Brain pericyte (primary cell): ENCODE data around the gene PRELID2.

Experiments used
- DNase-seq: peaks from one replicate; pipeline ENCODE4 v3.0.0-alpha.2; 2012; ENCODE audit warnings: low read depth, low spot score

Gene PRELID2

DNA sequence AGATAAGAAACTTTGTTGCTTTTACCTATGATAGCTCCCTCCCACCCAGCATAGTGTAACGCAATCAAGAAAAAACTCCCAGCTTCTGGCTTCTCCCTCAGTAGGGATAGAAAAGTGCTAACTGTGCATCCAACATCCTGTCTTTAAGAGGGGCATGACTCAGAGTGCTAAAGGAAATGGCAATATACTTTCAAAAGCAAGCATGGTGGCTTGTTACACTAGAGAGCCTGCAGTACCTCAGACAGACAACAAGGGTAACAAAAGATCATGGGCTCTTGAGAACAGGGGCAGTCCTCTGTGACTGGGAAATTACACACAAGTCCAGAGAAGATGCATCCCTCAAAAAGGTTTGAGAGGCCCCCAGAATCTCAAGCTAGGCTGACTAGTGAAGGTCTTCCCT lies 37.8 kb downstream of the PRELID2 start:
- DNase-seq, result no peak

DNA sequence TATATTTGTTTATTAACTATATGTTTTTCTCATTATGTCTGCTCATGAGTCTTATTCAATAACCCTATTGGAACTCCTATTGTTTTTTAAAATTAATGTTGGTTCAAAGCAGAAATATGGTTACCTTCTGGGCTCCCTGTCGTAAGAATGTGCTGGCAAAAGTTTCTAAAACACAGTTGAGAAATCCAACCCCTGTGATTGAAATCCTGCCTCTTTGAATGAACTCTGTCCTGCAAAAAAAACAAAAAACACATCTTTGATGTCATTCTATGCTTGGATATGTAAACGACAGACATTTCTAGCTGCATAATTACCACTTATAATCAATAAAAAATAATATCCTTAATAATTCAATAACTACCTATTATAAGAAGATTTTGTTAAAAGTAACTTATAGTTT lies 38.8 kb downstream of the PRELID2 start:
- no peak for DNase-seq

DNA sequence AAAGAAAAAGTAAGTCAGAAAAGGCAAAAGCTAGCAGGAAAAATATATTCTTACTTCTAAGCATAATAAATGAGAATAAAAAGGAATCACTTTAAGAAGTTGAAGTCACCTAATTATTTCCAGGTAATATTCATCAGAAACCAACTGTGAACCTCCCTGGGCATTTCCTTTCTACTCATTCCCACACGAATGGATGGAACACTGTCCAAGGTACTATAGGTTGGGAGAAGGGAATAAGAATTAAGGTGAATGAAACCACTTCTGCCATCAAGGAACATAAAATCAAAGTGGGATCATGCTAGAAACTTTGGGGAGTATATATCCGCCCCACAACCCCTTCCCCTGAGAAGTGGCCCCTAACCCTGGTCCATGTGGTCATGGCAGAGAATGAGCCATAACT lies 41.6 kb downstream of the PRELID2 start:
- DNase-seq, result no peak

DNA sequence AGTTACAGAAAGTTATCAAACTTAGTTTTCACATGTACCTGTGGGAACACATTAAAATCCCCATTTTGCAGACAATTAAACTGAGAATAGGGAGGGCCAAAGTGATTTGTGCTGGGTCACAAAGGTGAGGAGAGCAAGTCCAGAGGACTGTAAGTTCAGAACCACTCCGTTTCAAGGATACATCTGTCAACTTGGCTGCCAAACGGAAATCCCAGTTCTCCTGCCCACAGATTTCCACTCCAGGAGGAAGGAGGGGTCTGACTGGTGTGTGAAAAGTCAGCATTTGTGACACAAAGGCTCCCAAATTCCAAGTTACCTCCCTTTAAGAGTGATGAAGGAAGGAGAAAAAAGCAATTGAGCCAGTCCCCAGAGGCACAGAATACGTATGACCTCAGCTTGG lies 42.3 kb downstream of the PRELID2 start:
- DNase-seq, result no peak

DNA sequence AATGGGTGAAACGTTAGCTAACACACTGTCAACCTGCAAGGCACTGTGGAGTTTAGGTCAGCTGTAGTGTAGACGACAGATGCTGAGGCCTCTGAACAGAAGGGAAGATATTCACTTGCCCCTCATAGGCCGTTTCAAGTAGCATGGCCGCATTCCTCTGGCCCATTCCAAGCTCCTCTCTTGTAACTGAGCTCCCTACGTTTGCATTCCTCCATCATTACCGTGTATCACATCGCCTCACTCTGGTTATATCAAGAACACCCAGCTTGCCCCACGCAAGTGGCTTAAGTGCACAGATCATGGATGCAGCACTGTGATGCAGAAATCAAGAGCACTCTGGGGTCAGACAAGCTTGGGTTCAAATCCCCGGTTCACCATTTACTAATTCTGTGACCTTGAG lies 43.3 kb downstream of the PRELID2 start:
- DNase-seq, result no peak

DNA sequence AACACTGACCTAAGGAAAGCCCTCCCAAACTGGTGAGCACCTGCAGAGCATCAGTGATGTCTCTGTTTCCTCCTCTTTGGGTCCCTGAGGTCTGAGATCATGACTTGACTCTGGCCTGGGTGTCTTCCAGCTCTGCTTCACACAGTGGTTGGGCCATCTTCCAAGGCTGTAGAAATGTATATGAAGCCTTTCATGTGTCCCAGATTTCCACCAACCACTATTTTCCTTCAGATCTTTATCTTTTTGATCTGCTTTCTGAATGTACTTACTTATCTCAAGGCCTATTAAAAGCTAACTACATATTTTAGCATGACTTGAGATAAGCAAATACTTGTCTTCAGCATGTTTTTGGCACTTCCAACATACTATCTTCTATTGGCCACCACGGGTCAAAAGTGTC lies 47.1 kb downstream of the PRELID2 start:
- DNase-seq, result no peak

DNA sequence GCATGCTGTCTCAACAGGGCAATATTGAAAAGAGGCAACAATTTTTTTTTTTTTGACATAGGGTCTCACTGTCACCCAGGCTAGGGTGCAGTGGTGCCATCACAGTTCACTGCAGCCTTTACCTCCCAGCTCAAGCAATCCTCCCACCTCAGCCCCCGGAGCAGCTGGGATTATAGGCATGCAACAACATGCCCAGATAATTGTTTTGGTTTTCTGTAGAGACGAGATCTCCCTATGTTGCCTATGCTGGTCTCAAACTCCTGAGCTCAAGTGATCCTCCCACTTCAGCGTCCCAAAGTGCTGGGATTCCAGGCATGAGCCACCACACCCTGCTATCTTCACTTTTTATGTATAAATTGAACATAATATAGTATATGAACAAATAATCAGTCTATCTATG lies 47.6 kb downstream of the PRELID2 start:
- DNase-seq, result no peak

DNA sequence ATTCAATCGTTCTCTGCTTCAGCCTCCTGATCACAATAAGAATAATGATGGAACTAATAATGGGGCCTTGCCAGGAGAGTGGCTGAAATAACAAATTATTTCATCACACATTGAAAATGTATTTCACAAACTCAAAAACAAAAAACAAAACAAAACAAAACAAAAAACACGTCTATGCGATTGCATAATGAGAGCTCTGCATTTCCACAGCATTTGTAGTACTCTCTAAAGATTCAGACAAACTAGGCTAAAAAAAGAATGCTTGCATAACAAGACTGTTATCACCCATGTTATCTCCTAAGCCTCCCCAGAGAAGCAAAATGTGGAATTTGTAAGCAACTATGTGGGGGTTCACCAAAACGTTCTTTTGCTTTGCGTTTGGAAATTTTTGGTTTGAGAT lies 48.1 kb downstream of the PRELID2 start:
- no peak for DNase-seq

DNA sequence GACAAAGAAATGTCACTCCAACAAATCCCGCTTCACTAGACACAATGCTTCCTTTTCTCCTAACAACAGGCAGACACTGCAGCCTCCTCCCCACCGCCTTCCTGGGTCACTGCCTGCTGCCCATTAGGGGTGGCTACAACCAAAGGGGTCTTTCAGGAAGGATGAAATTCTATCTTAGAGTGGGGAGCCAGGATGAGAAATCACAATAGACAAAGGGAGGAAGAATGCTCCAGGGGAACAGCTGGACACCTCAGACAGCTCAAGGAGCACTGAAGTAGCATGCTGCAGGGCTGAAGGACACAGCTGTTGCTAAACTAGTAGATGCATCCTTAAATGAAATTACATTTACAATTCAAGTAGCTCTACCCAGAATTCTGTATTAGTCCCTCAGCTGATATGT lies 54.2 kb downstream of the PRELID2 start:
- DNase-seq, result no peak

DNA sequence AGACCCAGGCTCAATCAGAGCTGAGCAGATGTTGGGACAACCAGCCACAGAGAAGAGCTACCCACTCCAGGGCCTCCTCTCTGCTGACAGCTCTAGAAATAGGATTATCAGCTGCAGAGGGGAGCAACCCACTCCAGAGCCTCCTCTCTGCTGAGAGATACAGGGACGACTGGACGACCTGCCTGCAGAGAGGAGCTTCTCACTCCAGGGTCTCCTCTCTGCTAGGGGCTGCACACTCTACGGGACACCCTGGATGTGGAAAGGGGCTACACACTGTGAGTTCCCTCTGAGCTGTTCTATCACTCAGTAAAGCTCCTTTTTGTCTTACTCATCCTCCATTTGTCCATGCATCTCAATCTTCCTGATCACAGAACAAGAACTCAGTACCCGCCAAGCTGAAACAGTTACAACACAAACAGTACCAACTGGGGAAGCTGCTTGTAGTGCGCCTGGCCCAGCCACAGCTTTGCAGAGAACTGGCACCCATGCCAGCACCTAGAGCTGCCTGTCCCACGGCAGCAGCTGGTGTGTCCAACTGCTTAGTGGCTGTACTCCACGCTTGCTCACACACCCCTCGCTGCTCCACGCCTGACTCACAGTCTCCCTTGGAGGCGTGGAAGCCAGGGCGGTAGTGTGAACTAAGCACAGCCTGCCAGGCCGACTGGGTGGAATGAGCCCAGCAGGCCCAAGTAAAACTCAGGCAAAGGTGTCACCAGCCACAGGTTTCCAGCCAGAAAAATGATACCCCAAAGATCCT lies 56.8 kb downstream of the PRELID2 start:
- no peak for DNase-seq

DNA sequence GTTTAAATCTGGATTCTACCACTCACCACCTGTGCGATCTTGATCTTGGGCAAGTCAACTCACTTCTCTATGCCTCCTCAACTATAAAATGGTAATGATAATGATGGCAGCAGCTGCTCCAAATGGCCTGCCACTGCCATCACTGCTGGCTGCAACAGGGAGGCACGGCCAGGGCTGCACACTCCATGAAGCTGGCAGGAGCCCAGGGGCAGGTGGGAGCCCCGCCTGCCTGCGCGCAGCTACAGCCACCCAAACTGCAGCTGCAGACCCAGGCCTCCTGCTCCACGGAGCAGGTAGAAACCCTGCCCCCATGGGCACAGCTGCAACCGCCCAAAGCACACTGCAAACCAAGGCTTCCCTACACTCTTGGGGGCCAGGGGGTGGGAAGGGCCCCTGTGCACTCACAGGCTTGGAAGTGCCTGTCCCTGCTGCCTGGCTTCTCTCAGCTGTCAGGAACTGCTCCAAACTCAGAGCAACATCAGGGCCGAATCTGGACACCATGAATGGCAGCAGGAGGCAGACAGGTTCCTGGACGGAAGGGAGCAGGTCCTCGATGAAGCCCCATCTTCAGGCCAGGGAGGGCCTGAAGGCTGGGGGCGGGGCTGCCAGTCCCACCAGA lies 57.6 kb downstream of the PRELID2 start:
- DNase-seq, result no peak

DNA sequence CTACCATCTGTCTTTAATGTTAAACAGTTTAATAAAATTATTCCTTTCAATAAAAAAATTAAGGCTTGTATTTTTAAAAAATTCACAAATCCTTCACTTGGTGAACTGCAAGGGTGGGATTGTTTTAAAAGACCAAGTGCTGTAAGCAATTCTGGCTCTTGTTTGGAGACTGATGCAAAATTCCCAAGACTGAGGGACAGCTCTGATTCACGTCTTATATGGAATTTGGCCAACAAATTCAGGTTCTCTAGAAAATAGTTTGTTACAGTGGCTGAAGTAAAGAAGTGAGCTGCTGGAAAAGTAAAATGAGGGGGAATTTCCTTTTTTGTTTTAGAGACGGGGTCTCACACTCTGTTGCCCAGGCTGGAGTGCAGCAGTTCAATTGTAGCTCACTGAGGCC lies 58.3 kb downstream of the PRELID2 start:
- DNase-seq, result no peak

DNA sequence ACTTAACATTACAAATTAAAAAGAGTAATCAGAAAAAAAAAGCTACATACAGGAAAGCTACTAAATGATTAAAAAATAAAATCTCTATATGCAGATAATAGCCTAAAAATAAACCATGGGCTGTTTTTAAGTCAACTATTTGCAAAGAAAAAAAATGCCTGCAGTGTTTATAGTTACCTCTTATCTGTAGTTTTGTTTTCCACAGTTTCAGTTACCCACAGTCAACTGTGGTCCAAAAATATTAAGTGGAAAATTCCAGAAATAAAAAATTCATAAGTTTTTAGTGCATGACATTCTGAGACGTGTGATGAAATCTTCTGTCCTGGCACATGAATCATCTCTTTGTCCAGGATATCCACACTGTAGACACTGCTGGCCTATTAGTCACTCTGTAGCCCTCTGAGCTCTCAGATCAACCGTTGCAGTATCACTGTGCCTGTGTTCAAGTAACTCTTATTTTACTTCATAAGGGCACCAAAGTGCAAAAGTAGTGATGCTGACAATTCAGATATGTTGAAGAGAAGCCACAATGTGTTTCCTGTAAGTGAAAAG lies 59.2 kb downstream of the PRELID2 start:
- DNase-seq, result peak; percentile 33

DNA sequence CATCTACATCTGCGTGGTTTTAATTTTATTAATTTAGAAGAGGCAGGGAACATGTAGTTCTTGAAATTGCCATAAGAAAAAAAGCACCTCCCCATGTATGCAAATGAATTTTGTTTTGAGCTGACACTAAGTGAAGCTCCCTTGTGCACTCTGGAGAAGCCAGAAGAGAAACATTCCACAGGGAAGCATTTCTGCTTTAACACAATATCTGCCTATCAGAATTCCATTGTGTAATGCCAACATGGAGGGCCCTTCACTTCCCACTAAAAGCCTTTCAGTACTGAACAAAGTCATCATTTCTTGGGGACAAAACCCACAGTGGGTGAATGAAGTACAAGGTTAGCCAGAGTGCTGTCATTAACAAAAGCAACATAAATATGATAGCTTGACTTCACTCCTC lies 59.7 kb downstream of the PRELID2 start:
- DNase-seq, result no peak

DNA sequence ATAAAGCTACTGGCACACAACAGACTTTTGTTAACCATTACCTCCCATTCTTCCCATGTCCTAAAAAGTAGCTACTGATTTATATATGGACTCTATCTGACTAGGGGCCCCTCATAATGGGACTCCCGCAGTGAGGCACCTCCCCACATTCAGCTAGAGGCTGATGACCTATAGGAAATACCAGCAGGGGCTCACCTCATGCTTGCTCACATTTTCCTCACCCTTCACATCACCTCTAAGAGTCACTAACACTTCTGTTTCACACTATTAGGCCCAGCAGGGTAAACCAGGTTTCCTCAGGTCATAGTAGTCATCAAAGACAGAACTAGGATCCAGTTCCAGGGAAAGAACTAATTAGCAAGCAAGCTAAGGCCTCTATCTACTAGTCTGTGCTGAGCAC lies 60.7 kb downstream of the PRELID2 start:
- no peak for DNase-seq

DNA sequence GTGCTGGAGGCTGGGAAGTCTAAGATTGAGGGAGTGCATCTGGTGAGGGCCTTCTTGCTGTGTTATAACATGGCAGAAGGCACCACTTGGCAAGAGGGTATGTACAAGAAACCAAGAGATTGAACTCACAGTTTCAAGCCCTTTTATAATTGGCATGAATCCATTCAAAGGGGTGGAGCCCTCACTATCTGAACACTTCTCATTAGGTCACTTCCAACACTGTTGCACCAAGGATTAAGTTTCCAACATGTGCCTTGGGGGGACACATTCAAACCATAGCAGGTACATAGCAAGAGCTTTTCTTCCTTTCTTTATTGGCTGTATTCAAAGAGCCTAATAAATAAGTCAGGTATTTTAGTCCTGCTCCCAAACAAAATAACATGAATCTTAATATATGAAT lies 62.7 kb downstream of the PRELID2 start:
- no peak for DNase-seq

DNA sequence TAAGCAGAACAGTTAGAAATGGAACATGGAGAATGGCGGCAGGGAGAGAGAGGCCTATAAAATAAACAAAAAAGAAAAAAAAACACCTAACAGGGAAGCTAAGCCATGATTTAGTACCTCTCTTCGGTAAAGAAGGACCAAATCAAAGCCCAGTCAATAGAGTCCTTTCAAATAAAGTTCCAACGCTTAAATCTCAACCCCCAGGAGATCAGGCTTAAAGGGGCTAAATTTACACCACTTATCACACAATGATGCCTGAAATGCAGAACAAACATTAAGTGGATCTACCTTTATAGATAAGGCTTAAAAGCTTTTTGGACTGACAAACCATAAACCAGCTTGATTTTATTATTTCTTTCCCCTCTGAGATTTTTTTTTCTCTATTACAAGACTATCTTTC lies 66.3 kb downstream of the PRELID2 start:
- DNase-seq, result no peak

DNA sequence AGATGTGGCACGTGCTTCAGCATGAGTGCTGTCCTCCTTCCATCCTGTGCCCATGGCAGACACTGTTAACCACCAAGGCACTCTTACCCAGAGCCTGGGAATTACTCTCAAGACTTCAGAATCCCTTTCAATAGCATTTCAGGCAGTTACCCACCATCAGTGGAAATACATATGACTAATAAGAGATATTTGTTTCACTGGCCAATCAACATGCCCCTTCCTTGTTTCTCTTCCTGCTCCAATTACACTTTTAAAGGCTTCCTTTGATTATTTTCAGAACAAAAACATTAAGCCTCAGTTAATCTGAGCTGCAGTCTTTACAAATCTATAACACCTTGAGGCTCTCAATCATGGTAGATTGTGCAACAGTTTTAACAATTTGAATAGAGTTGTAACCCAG lies 70.8 kb downstream of the PRELID2 start:
- DNase-seq, result no peak

DNA sequence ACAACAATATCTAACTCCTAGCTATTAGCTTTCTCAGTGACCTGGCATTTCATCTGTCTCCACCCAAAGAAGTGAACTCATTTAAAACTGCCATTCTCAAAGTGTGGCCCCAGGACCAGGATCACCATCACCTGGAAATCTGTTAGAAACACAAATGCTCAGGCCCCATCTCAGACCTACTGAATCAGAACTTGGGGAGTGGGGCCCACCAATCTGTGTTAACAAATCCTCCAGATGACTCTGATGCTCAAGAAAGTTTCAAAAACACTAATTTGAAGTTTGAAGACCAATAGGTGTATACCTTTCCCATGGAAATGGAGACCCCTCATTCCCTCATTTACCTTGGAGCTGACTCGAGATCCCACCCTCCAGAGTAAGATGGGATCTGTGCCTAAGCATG lies 72.3 kb downstream of the PRELID2 start:
- DNase-seq, result no peak

DNA sequence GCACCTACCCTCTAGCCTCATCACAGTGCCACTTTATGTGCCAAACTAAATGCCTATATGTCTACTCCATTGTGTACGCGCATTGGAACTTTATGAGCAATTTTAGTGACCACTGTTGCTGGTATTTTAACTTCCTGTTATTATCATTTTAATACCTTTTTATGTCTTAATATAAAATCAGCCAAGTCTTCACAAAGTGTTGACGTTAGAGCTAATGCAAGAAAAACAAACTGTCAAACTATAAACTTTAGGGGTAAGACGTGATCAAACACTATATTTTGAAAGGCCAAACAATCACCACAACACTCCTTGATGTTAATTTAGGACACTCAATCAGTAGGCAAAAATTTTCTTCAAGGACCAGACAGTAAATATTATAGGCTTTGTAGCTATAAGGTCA lies 73.9 kb downstream of the PRELID2 start:
- DNase-seq, result no peak

DNA sequence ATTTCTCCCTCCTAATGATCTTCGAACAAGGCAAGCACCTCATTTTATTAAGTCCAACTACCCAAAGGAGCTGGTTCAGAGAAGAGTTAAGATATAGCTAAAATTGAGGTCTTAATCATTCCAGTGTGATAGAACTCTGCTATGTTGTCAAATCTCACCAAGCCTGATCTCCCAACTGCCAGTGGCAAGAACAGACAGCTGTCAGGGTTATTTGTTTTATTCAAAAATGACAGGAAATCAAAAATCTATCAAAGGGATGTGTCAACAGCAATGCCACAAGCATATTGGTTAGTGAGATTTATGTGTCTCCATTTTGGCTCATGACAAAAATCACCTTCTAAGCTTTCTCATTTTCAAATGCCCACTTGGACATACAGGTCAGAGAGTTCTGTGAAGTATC lies 74.5 kb downstream of the PRELID2 start:
- no peak for DNase-seq

DNA sequence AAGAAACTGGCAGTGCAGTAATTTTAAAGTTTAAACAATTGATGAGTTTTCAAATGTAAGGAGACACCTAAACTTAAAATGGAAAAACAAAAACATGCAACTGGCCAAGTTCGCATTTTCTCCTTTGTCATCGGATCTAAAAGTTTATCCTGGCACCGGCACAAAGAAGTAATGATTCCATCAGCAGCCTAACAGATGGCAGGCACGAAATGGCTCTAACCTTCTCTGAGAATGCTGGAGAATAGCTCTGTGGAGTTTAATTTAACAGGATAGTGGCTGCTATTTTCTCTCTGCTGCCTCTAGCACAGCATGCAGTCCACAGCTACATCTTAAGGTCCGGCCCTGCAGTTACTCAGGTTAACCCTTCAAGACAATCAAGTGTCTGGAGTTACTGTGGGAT lies 82.2 kb downstream of the PRELID2 start:
- peak; percentile 65 for DNase-seq

DNA sequence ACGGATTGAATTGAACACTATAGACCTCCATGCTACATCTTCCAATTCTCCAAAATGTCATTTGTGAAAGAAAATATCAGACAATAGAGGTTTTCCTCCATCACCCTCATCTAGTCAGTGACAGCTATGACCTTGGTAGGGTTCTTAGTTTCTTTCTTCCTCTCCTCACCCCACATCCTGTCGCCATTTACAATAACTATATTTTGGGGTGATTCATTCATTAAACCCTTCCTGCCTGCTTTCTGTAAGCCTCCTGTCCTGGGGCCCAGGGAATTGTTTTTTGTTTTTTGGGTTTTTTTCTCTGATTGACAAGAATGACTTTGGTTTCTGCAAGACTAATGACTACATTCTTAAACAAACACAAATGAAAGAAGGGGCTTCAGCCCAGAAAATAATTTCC lies 82.6 kb downstream of the PRELID2 start:
- no peak for DNase-seq
